Motor neuron (in vitro differentiated cells): Measurements from ENCODE around the gene PAQR9. TPM values are rescaled to one million over a fixed set of nuclear protein-coding genes. Genes with fewer than 3 reads are reported as not detected.

Source experiments
- ATAC-seq, 8 experiments: fragments of 200-7000 bp; cut with Tn5 transposase; replicated peaks in 6 of 8; 2 replicates each; pipeline ENCODE4 v1.8.0; 2021; ENCODE audit warnings: mild to moderate bottlenecking in 8 of 8, moderate library complexity in 8 of 8
- H3K27ac ChIP-seq, 2 donors: fragments of 250-450 bp; sonication (Bioruptor Pico); 2 replicates each; pipeline ENCODE4 v1.9.0; 2021; ENCODE audit warnings: antibody characterized with exemption in 2 of 2, mild to moderate bottlenecking in 2 of 2, moderate library complexity in 1 of 2
- H3K4me1 ChIP-seq, 2 donors: fragments of 250-450 bp; sonication (Bioruptor Pico); replicated peaks in 1 of 2; 2 replicates each; pipeline ENCODE4 v1.6.1; 2021; ENCODE audit warnings: antibody characterized with exemption in 2 of 2, mild to moderate bottlenecking in 2 of 2, moderate library complexity in 1 of 2
- H3K4me3 ChIP-seq, 5 donors: fragments of 250-450 bp; sonication (Bioruptor Pico); 2 replicates each; pipeline ENCODE4 v1.9.0; 2021; ENCODE audit warnings: antibody characterized with exemption in 5 of 5, mild to moderate bottlenecking in 5 of 5, moderate library complexity in 4 of 5
- WGBS, 10 experiments: fragments of 450-650 bp; shearing (Covaris generic); methylation state at CpG; one replicate each; pipeline ENCODE4 v1.0.0; 2022; 5-methylcytosine and 5-hydroxymethylcytosine counted together
- in situ Hi-C, 9 experiments: fragments of 400-800 bp; cut with MboI; loops; one replicate each; pipeline ENCODE4 v1.15.0; 2021; ENCODE audit warnings: low sequenced_read_pairs in 9 of 9, low pct_unique_long_range_greater_than_20kb in 2 of 9; ENCODE audit not compliant: unreplicated experiment in 9 of 9
- total RNA-seq, 8 experiments: library from RNA; unstranded; fragments of 300-600 nt; gene quantifications; 2 replicates each; pipeline versions ENCODE4 v1.2.3 to v1.2.4, GENCODE V29; 2022

The PAQR9 gene, protein sequence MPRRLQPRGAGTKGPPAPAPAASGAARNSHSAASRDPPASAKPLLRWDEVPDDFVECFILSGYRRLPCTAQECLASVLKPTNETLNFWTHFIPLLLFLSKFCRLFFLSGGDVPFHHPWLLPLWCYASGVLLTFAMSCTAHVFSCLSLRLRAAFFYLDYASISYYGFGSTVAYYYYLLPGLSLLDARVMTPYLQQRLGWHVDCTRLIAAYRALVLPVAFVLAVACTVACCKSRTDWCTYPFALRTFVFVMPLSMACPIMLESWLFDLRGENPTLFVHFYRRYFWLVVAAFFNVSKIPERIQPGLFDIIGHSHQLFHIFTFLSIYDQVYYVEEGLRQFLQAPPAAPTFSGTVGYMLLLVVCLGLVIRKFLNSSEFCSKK
- total RNA-seq = 1 to 10 TPM in 6 of 8 experiments, under 1 TPM in 2; 0.36 to 4.0 (median 2.0) TPM

DNA sequence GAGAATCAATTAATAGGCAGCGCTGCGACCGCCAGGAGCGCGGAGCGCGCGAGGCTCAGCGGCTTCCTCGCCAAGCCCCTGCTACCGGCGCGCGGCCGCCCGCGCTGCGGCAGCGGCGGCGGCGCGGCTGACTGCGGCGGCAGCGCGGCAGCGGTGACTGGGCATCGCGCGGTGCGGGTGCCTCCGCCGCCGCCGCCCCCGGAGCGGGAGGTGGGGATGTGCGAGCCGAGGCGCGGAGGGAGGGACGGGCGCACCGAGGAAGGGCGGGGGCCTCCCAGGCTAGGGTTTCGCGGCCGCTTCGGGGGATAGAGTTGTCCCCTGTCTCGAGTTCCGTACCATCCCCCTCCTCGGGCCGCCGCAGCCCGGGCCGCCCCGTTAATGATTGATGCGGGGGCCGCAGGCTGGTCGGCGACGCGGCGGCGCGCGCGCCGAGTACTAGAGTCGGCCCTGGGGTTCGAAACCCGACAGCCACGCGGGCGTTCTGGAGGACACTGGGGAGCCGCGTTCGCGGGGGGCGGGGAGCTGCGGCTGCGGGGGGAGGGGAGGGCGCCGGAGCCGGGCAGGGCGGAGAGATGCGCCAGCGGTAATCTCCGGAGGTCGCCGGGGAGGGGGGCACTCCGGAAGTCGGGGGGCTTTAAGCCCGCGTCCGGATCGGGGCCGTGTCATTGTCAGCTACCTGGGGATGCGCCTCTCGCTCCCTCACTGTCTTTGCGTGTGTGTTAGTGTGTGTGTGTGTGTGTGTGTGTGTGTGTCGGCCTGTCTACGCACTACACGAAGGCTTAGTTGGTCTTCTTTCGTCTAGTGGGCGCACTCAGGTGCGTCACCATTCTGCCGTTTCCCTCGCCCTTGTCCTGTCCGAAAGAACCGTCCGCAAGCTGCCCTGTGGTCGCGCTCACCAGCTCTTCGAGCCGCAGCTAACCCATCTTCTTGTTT lies at the start of gene PAQR9:
Gene PAQR9, minus strand, starts transcription at position 159 of the 933 bp plus-strand sequence. CDS start 338 bp downstream, outside the sequence.
- Histone ChIP-seq H3K27ac (peak within 1 kb of the TSS; percentile 44 to 60), H3K4me3 (peak within 1 kb of the TSS; percentile 48 to 76 (median 52)), H3K4me1 (peaks cover 2 to 4% of the 10 kb centered on the region in 2 donors)
- peak; percentile 74 to 89 (median 85) for ATAC-seq
- in situ Hi-C loops = no loop called here
- 3 to 30% (median 19%) methylated on average over 2 to 6 of the region's 117 CpGs; no CpG with 5 or more reads in 7 of the 10 experiments for WGBS, 10 experiments

DNA sequence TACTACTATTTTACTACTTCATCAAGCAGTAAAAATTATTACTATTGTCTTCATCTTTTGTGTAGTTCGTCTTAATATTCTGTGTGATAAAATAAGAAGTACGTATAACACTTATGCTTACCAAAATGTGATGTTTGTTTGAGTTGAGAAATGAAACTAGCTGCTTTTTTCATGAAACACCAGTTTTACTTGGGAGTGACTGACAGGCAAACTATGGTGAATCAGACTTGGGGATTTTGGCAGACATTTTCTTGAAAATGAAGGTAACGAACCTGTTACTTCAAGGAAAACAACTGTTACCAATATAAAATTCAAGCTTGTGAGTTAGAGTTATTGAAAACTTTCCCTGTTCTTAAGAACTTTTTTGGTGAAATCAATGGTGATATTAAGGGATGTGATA lies 48.2 kb upstream of the PAQR9 start:
- H3K4me1 ChIP-seq = no peaks in the 10 kb centered on the region
- H3K4me3 ChIP-seq = no peak overlapping the region
- WGBS, 10 experiments = 71 to 100% (median 94%) methylated on average over 1 to 3 of the region's 3 CpGs; no CpG with 5 or more reads in 1 of the 10 experiments
- ATAC-seq = no peak
- in situ Hi-C loops = no loop called here
- no peak overlapping the region for H3K27ac ChIP-seq

DNA sequence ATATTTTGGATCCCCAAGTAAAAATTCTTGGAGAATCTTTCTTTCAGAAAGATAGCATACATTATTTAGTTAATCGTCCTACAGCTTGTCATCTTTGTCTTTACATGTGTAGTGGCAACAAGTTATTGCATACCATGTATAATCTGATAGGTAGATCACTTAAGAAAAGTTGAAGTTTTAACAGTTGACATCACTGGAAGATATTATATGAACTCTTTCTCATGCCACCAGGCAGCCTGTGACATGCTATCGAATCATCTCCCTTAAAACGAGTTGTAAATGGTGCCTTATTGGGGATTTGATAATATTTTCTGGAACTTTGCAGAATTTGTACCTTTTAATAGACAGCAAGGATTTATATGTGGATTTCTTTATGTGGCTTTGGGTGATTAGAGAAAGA lies 46.5 kb upstream of the PAQR9 start:
- no peak overlapping the region for H3K4me3 ChIP-seq
- H3K4me1 ChIP-seq = no peaks in the 10 kb centered on the region
- no peak overlapping the region for H3K27ac ChIP-seq
- in situ Hi-C loops = no loop called here
- no peak for ATAC-seq
- 36 to 100% (median 78%) methylated on average over 1 to 3 of the region's 3 CpGs for WGBS, 10 experiments

DNA sequence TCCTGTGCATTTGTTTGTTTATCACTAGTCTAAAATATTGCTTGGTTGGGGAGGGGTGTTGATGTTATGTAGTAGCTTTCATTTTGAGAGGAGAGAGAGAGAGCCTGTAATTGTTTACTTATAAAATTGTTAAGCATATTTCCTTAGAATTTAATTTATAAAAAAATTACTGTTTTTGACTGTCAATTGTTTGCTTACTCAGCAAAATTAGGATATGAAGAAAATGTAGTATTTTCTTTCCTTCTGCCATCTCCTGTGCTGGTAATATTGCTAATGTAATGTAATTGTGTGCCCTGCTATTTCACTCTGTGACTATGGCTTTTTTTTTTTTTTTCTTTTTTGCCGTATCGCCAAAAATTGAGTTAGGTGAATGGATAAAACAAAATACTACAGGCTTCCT lies 41.3 kb upstream of the PAQR9 start:
- H3K4me3 ChIP-seq = no peak overlapping the region
- 77 to 100% (median 99%) methylated on average over 1 to 2 of the region's 2 CpGs; no CpG with 5 or more reads in 2 of the 10 experiments for WGBS, 10 experiments
- H3K4me1 ChIP-seq = peaks cover under 1 to 6% of the 10 kb centered on the region in 2 donors
- no peak overlapping the region for H3K27ac ChIP-seq
- no peak for ATAC-seq
- in situ Hi-C loops = no loop called here

DNA sequence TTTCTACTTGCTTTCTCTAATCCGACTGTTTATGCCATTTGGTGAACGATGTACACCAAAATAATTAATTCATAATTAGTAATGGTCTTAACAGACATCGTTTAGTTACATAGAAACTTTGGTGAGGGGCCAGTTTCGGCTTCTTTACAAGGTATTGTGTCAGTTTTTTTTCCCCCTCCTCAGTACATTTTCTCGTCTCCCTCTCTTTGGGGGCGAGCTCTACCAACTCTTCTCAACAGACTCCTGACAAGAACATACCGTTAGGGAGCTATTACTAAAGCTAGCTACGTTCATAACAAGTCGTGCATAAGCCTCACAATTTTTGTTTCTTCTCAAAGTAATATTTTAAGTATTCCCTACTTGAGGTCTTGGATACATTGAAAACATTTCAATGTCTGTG lies 39.3 kb upstream of the PAQR9 start:
- H3K4me3 ChIP-seq = peak overlapping the region; percentile 72 to 94 (median 76)
- 0 to 5% (median 0%) methylated on average over 2 to 9 of the region's 9 CpGs for WGBS, 10 experiments
- H3K4me1 ChIP-seq = peaks cover 6 to 14% of the 10 kb centered on the region in 2 donors
- in situ Hi-C loops = no loop called here
- no peak for ATAC-seq
- H3K27ac ChIP-seq = no peak overlapping the region

DNA sequence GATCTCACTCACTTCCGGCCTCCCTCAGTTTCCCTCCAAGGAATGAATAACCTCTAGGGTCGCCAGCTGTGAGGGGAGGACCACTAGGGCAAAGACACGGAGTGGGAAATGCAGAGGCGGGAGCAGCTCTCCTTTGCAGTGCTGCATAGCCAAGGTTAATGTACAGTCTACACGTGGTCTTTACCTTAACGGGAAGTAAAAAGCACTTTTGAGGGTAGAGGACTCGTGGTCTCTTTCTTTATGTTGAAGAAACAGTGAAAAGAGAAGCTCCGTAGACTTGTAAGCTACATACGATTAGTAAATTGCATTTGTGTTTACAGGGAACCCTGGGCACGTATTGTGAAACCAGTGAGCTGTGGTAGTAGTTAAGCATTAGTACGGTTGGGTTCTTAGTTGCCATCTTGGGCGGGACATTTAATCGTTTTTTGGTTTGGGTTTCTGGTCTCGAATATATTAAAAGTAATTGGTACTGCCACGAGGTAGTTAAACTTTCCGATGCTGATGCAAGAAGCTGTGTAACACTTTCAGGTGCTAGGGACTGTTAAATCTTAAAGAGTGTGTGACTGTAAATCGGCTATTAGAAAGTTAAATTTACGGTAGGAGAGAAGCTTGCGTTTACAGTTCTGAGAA lies 38.7 kb upstream of the PAQR9 start:
- ATAC-seq = peak in 3 of 8 experiments; percentile 4 to 35 (median 4)
- H3K4me3 ChIP-seq = peak overlapping the region; percentile 72 to 94 (median 76)
- WGBS, 10 experiments = 0 to 5% (median 0%) methylated on average over 4 to 16 of the region's 19 CpGs
- in situ Hi-C loops = no loop called here
- peaks cover 6 to 14% of the 10 kb centered on the region in 2 donors for H3K4me1 ChIP-seq
- peak overlapping the region; percentile 79 to 92 for H3K27ac ChIP-seq

DNA sequence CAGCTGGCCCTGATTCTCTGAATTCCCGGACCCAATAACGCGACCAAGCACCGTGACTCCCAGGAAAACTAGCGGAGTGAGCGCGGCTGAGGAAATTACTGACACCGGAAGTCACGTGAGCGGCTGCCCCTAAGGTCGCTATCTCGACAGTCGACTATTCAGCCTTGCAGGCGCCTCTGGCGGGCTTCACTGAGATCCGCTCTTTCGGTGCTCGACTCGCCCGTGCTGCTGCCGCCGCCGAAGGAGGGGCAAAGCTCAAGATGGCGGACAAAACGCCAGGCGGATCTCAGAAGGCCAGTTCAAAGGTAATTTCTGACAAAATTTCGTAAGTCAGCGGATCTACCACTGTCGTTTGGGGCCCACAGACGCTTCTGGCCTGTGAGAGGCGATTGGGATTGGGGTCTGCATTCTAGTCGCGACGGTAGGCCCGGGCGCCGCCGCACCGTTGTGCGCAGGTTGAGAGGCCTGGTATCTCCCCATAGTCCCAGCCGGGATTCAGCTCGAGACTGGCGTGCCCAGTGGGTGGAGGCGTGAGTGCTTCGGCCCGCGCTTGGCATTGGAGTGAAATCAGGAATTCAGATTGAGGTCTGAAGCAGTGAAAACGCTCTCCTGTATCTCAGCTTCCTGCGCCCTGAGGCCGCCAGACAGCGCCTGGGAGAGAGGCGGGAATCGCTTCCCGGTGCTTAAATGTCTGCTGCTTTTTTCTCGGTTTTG lies 38.1 kb upstream of the PAQR9 start, which contains the start of gene U2SURP:
Gene U2SURP, plus strand, starts transcription at position 202 of the 714 bp plus-strand sequence. Its CDS starts 59 bp downstream, at position 261.
- H3K4me3 ChIP-seq = peak within 1 kb of the TSS; percentile 72 to 94 (median 76)
- peak within 1 kb of the TSS; percentile 82 to 92 for H3K27ac ChIP-seq
- in situ Hi-C loops = no loop called here
- WGBS, 10 experiments = 0 to 3% (median 1%) methylated on average over 6 to 13 of the region's 55 CpGs; no CpG with 5 or more reads in 3 of the 10 experiments
- ATAC-seq = peak; percentile 83 to 93 (median 90)
- peaks cover 6 to 14% of the 10 kb centered on the region in 2 donors for H3K4me1 ChIP-seq

DNA sequence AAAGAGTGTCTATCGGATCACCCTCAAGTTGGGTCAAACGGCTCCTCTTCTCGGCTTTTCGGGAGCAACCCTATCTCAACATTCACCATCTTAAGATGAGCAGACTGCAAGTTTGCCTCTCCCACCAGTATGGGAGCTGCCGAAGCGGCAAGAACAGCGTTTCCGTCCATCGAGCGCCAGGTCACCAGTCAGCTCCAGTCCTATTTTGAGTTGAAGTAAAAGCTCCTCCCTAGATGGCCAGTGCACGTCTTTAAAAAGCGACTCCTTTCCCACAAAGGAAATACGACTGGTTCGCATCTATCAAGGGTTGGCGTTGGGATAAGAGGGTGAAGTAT lies 37.5 kb upstream of the PAQR9 start:
- Histone ChIP-seq H3K27ac (peak overlapping the region; percentile 82 to 92), H3K4me3 (peak overlapping the region; percentile 72 to 94 (median 76)), H3K4me1 (peaks cover 6 to 14% of the 10 kb centered on the region in 2 donors)
- in situ Hi-C loops = no loop called here
- WGBS, 10 experiments = 0 to 3% (median 0%) methylated on average over 2 to 13 of the region's 15 CpGs; no CpG with 5 or more reads in 2 of the 10 experiments
- peak in 2 of 8 experiments; percentile 69 to 73 for ATAC-seq

DNA sequence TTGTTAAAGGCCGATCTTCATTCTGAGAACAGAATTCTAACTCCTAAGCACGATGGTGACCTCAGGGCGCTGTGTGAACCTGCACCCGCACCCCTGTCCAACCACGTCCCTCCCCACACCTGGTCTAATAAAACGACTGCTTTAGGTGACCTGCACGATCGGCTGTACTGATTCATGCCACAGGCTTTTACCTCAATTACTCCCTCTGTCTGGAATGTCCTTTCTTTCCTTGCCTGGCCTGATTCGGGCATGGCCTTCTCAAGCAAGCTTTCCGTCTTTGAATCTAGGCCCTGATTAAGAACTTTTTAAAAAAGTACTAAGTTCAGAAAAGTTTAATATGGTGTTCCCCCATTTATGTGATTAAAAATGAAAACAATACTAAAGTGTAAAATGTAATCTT lies 37.1 kb upstream of the PAQR9 start:
- peak overlapping the region; percentile 60 to 82 for H3K27ac ChIP-seq
- in situ Hi-C loops = no loop called here
- WGBS, 10 experiments = 0 to 31% (median 5%) methylated on average over 2 to 9 of the region's 10 CpGs; no CpG with 5 or more reads in 2 of the 10 experiments
- peaks cover 6 to 14% of the 10 kb centered on the region in 2 donors for H3K4me1 ChIP-seq
- no peak for ATAC-seq
- peak overlapping the region; percentile 72 to 94 (median 76) for H3K4me3 ChIP-seq

DNA sequence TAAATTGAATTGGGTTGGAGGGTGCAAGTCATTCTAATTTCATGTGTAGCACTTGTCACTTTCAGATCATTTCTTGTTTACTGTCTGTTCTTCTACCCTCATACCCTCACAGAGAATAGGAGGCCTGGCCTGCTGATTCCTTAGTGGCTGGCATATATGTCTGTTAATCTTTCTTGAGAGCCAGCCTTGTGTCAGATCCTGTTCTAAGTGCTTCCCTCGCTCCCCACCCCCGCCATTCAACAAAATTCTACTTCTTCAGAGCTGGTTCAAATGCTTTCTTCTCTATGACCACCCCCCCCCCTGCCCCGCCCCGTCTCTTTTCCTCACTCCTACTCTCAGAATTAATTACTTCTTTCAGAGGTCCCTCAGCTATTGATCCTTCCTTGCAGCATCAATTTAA lies 36.4 kb upstream of the PAQR9 start:
- in situ Hi-C loops = loop anchor here in 8 of 9 experiments (10.0 to 25.0 kb wide), 5 partner anchors 163 to 413 kb away; partner anchors contain the start of genes PLS1 (in 8 of the 8) and ATR (in 6 of the 8)
- 20% methylated on average over 1 of the region's 4 CpGs; no CpG with 5 or more reads in 9 of the 10 experiments for WGBS, 10 experiments
- no peak for ATAC-seq
- H3K4me3 ChIP-seq = peak overlapping the region; percentile 72 to 94 (median 76)
- H3K4me1 ChIP-seq = peaks cover 6 to 14% of the 10 kb centered on the region in 2 donors
- peak overlapping the region; percentile 29 to 82 for H3K27ac ChIP-seq

DNA sequence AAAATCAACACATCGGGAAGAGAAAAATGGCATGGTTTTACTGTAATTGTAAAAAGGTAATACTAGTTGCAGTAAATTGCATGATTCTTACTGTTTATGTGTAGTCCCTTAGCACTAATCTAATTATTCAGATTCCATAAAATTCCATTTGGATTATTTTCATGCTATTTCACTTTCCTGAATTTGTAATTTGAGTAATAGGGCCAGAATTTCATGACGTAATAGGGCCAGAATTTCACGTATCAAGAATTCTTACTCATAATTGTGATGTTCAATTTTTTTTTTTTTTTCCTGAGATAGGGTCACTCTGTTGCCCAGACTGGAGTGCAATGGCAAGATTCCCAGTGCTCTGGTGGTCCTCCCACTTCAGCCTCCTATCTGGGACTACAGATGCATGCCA lies 35.0 kb upstream of the PAQR9 start:
- in situ Hi-C loops = loop anchor here in 8 of 9 experiments (10.0 to 25.0 kb wide), 5 partner anchors 161 to 411 kb away; partner anchors contain the start of genes PLS1 (in 8 of the 8) and ATR (in 6 of the 8)
- no peak for ATAC-seq
- 17 to 100% (median 82%) methylated on average over 2 to 3 of the region's 3 CpGs; no CpG with 5 or more reads in 1 of the 10 experiments for WGBS, 10 experiments
- Histone ChIP-seq H3K4me3 (no peak overlapping the region), H3K4me1 (peaks cover 6 to 14% of the 10 kb centered on the region in 2 donors), H3K27ac (no peak overlapping the region)
